GM19025 (cell line): Measurements from ENCODE around the gene KRT73.

Experiments used
- ATAC-seq: cut with Tn5 transposase; IDR thresholded peaks from one replicate; pipeline ENCODE4 v1.9.1; 2021; ENCODE audit warnings: mild to moderate bottlenecking, low read depth, moderate library complexity; ENCODE audit not compliant: unreplicated experiment

KRT73 gene

GRCh38 chr12:52575948-52576347 is 42.4 kb downstream of the KRT73 start:
- no peak for ATAC-seq

DNA sequence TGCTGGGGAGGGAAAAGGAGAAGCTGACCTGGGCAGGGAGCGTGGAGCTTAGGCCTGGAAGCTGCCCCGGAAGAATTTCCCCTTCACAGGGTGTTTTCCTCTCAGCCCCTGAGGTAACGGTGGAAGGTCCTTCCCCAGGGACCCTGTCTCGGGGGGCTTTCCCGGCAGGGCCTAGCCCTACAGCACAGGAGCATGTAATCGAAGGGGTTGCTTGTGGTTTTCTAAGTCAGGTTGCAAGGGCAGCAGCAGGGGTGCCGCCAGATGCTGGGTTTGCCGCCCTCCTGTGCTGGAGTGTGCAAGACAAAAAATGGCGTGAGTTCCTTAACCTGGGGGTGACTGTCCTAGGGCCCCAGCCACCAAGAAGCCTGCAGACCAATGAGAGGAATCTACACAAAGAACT is 43.1 kb downstream of the KRT73 start:
- no peak for ATAC-seq

- no peak for ATAC-seq
These were observed 44.6 kb downstream of the KRT73 start, which contains the start of gene KRT74 for GRCh38 chr12:52573743-52574142. Gene KRT74, minus strand, starts transcription at chr12:52573843. Its CDS starts 66 bp downstream, at chr12:52573777.

- ATAC-seq: no peak
These were observed 45.1 kb downstream of the KRT73 start for GRCh38 chr12:52573306-52573705.

DNA sequence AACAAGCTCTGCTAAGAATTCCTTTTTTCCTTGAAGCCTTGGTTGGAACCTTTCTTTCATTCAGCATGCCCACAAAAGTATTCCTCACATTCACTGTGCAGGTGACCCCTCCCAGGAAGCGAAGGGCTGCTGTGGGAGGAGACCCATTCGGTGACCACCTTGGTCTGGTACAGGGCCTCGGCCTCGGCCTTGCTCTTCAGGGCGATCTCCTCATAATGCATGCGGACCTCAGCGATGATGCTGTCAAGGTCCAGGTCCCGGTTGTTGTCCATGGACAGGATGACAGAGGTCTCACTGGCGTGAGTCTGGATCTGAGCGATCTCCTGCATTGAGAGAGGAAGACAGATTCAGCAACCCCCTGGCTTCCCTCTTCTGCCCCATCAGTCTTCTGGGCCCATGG is 47.8 kb downstream of the KRT73 start:
- ATAC-seq: no peak

- no peak for ATAC-seq
These were observed 50.2 kb downstream of the KRT73 start for GRCh38 chr12:52568111-52568510.

GRCh38 chr12:52566847-52567291 is 51.5 kb downstream of the KRT73 start:
- ATAC-seq: no peak

DNA sequence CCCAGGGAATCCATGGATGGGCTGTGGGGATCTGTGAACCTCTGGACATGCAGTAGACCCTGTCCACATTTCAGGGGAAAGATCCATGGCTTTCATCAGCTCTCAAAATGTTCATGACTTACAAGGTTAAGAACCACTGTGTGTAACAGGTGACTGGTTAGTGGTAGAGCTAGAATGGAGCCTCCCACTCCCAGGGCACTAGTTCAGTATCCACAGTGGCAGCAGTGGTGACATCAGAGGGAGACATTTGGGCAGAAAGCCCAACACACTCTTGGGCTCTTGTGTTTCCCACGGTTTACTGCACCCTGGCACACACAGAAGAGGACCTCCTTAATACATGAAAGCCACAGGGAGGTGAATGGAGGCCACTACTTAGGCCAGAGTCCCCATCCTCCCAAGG is 53.8 kb downstream of the KRT73 start:
- ATAC-seq: no peak

GRCh38 chr12:52561880-52562449 is 56.4 kb downstream of the KRT73 start:
- no peak for ATAC-seq

DNA sequence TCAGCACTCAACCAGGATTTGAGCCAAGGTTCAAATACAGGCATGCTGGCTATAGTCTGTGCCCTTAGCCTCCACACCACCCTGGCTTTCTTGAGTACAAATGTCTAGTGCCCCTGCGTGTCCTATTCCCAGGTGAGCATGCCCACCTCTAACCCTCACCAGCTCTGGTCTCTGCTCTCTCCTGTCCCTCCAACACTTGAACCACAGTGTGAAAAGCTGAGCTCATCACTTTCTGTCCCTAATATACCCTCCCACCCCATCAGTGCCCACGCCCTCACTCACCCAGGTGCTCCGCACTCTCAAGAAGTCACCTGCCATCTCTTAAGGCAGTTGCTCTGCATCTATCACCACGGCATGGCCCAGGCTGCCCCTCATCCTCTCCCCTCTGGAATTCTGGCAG is 58.4 kb downstream of the KRT73 start:
- ATAC-seq: no peak

- no peak for ATAC-seq
These were observed 59.4 kb downstream of the KRT73 start for GRCh38 chr12:52558781-52559445.
